IMR-90 (cell line): Measurements from ENCODE around the gene KCNMB2.

Experiments used
- CHD1 ChIP-seq: IDR thresholded peaks from 2 replicates; pipeline ENCODE4 v1.6.1; 2012; ENCODE audit warnings: low read depth, low read length, improper control_type of control experiment
- POLR2A ChIP-seq: IDR thresholded peaks from 2 replicates; pipeline ENCODE4 v1.6.1; 2012; ENCODE audit warnings: mild to moderate bottlenecking, low read depth, low read length
- TF ChIP-seq, protein P1 (sequence below): conservative IDR thresholded peaks from 2 replicates; pipeline ENCODE4 v1.5.1; 2012; ENCODE audit warnings: mild to moderate bottlenecking, low read depth, low read length, improper control_type of control experiment

DNA sequence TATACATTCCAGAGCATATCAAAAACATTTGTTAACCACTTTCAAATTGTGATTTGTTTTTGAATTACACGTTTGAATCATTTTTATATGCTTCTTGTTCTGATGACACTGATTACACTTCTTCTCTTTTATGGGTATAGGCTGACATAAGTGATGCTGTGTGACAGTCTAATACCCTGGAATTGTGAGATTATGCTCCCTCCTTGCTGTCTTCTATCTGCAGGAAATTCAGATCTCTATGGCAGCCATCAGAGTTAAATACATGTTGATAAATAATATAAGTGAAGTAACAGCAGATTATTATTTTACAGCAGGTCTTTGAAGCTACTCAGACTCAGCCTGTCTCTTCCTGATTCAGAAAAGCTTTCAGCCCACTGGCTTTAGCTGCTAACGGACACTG lies 286.5 kb downstream of the KCNMB2 start:
- TF ChIP-seq, protein P1, sequence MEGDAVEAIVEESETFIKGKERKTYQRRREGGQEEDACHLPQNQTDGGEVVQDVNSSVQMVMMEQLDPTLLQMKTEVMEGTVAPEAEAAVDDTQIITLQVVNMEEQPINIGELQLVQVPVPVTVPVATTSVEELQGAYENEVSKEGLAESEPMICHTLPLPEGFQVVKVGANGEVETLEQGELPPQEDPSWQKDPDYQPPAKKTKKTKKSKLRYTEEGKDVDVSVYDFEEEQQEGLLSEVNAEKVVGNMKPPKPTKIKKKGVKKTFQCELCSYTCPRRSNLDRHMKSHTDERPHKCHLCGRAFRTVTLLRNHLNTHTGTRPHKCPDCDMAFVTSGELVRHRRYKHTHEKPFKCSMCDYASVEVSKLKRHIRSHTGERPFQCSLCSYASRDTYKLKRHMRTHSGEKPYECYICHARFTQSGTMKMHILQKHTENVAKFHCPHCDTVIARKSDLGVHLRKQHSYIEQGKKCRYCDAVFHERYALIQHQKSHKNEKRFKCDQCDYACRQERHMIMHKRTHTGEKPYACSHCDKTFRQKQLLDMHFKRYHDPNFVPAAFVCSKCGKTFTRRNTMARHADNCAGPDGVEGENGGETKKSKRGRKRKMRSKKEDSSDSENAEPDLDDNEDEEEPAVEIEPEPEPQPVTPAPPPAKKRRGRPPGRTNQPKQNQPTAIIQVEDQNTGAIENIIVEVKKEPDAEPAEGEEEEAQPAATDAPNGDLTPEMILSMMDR = no peak
- no peak for TF ChIP-seq POLR2A
- TF ChIP-seq CHD1 = no peak
